Measurements from ENCODE around the gene SHB.

SHB gene

GRCh38 chr9:37926737-37927118 lies 142.3 kb downstream of the SHB start:
- no peak for DNase-seq

- DNase-seq: no peak
Observed at GRCh38 chr9:37925786-37926736, 143.0 kb downstream of the SHB start.

GRCh38 chr9:37925006-37925405 lies 144.0 kb downstream of the SHB start:
- no peak for DNase-seq

- DNase-seq: no peak
Observed at GRCh38 chr9:37924538-37924937, 144.5 kb downstream of the SHB start.

- DNase-seq: no peak
Observed at GRCh38 chr9:37923796-37924427, 145.1 kb downstream of the SHB start.

- no peak for DNase-seq
Observed at GRCh38 chr9:37923118-37923795, 145.8 kb downstream of the SHB start.

- DNase-seq: no peak
Observed at GRCh38 chr9:37922363-37923117, 146.5 kb downstream of the SHB start.

GRCh38 chr9:37921546-37922300 lies 147.3 kb downstream of the SHB start:
- DNase-seq: no peak

GRCh38 chr9:37921168-37921510 lies 147.9 kb downstream of the SHB start:
- DNase-seq: no peak

GRCh38 chr9:37920471-37921167 lies 148.4 kb downstream of the SHB start:
- no peak for DNase-seq

GRCh38 chr9:37919956-37920335 lies 149.1 kb downstream of the SHB start:
- DNase-seq: no peak

- DNase-seq: no peak
Observed at GRCh38 chr9:37919246-37919955, 149.6 kb downstream of the SHB start.

- no peak for DNase-seq
Observed at GRCh38 chr9:37918665-37919170, 150.3 kb downstream of the SHB start.

GRCh38 chr9:37917801-37918664 lies 151.0 kb downstream of the SHB start:
- DNase-seq: no peak

GRCh38 chr9:37917313-37917731 lies 151.7 kb downstream of the SHB start:
- no peak for DNase-seq

GRCh38 chr9:37916471-37917312 lies 152.3 kb downstream of the SHB start:
- DNase-seq: no peak

GRCh38 chr9:37915911-37916470 lies 153.0 kb downstream of the SHB start:
- DNase-seq: no peak

- DNase-seq: no peak
Observed at GRCh38 chr9:37914701-37915358, 154.2 kb downstream of the SHB start.

All from NCI-H2029 treated with DMSO at 0.1 percent for 48 hours (cell line).